NCI-H146 treated with DMSO at 0.1 percent for 48 hours (cell line): ENCODE measurements around the gene POLR3A.

Experiments used
- DNase-seq: peaks from one replicate; lab custom pipeline; 2025; ENCODE audit not compliant: unreplicated experiment; lab: John Stamatoyannopoulos, UW

POLR3A gene

DNA sequence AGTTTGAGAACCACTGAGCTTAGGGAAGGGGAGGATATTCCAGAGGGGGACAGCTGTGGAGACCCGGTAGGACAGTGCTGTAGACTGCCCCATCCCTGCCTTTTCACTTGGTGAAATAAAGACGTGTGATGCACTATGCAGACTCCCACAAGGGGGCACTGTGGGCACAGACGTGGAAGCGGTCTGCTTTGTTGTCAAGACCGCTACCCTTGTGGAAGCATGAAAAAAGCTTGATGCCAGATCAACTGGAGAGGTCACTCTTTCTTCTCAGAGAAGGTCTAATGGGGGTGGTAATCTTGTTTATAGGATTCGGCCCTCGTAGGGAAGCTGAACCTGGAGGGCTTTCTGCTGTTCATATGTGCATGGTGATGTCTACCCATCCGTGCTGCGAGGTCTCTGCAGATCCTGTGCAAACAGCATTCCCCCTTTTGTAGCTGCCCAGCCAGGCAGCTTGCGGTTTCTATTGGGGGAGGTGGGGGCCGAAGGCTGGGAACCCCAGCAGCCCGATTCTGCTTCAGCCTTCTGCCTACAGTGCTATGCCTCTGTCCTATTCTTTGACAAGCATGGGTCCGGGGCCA is 18.1 kb upstream of the POLR3A start:
- peak; percentile 73 for DNase-seq

DNA sequence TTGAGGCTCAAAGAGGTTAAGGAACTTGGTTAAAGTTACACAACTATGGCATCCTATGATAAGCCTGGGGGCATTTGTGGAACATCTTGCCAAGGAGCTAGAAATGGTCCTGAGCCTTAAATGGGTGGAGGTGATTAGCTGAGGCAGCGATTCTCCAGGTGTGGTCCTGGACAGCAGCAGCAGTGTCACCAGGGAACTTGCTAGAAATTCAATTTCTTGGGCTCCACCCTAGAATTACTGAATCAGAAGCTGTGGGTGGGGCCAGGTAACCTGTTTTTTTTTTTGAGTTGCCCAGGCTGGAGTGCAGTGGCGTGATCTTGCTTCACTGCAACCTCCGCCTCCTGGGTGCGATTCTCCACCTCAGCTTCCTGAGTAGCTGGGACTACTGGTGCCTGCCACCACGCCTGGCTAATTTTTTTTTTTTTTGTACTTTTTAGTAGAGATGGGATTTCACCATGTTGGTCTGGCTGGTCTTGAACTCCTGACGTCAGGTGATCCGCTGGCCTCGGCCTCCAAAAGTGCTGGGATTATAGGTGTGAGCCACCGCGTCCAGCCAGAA is 17.5 kb upstream of the POLR3A start:
- DNase-seq = no peak

DNA sequence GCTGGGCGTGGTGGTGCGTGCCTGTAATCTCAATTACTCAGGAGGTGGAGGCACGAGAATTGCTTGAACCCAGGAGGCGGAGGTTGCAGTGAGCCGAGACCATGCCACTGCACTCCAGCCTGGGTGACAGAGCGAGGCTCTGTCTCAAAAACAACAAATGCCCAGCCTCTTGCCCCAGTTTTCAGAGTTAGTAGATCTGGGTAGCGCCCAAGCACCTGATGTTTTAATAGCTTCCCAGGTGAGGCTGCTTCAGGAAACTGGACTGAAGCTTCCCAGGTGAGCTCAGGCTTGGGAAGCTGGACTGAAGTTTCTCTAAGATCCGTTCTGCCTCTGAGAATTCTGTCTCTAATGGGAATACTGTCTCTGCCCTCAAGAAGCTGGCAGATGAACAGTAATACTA is 16.5 kb upstream of the POLR3A start:
- no peak for DNase-seq

DNA sequence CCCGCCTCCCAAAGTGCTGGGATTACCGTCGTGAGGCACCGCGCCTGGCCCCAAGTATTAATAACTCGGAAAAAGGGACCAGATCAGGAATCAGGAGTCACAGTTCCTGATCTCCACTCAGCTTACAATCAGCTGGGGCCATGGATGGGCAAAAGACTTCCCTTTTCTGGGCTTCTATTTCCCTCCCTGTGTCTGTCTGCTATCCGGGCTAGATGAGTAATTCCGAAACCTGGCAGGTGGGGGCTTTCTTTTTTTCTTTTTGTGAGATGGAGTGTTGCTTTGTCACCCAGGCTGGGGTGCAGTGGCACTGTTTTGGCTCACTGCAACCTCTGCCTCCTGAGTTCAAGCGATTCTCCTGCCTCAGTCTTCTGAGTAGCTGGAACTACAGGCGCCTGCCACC is 15.9 kb upstream of the POLR3A start:
- no peak for DNase-seq

DNA sequence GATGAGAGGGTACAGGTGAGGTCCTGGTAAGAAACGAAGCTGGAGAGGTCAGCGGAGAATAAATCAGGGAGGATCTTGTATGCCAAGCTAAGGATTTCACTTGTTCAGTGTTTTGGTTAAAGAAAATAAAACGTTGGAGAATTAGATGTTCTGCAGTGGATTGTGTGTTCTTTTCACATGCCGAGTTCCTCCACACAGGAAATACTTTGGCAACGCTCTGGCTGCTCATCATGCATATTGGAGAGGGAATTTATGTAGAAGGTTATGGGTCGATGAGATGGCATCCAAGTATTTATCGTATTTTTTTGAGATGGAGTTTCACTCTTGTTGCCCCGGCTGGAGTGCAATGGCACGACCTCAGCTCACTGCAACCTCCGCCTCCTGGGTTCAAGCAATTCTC is 15.4 kb upstream of the POLR3A start:
- DNase-seq = no peak

DNA sequence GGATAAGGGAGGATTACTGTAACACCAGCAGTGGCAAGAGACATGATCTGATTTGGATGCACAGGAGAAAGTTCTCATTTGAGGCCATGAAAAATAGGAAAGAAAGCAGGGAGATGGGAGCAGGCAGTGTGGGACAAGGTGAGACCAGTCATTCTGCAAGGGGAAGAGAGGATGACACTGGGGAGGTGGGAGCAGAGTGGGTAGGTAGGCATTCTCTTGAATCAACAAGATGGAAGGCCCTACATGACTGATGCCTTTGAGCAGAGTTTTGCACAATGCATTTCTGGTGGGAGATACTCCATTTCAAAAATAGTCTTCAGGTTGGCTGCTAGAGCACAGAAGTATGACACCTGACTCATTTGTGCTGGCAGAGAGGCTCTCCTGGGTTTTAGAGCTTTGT is 14.9 kb upstream of the POLR3A start:
- no peak for DNase-seq

DNA sequence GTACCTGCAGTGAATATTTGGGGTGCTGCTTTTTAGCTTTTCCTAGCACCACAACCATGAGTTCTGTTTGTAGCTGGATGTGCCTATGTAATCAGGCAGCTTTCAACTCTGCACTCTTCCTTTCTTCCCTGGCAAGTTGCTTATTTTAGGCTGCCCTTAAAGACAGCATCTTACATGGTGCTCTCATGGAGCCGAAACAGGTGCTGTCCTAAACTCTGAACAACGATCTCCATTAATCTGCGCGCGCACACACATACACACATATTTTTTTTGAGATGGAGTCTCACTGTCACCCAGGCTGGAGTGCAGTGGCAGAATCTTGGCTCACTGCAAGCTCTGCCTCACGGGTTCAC is 13.4 kb upstream of the POLR3A start:
- DNase-seq = no peak

DNA sequence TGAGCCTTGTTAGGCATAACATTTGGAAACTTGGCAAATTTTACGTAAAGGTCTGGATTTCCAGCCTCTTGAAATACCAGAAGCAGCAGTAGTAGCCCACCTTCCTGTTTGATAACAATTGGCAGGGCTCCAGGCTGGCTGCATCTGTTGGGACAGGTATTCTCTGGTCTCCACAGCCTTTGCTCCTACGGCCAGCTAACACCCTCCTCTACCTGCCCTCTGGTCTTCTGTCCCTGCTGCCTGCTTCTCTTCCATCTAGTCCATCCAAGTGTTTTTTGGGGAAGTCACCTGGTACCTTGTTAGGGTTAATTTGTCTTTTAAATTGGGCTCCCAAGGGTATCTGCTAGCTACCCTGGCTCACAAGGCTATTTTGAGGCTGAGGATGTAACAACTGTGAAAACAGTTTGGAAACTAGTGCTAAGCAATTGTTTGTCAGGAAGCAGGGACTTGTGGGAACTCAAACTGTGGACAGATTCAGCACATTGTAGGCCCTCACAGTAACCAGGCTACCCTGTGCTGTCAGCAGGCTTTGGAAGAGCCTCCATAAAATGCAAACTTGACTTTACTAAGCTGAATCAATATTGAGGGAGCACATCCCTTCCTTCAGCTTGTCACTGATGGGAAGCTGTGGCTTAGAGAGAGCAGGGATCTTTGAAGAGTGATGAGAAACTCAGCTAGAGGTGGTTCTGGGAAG is 12.9 kb upstream of the POLR3A start:
- DNase-seq = no peak

DNA sequence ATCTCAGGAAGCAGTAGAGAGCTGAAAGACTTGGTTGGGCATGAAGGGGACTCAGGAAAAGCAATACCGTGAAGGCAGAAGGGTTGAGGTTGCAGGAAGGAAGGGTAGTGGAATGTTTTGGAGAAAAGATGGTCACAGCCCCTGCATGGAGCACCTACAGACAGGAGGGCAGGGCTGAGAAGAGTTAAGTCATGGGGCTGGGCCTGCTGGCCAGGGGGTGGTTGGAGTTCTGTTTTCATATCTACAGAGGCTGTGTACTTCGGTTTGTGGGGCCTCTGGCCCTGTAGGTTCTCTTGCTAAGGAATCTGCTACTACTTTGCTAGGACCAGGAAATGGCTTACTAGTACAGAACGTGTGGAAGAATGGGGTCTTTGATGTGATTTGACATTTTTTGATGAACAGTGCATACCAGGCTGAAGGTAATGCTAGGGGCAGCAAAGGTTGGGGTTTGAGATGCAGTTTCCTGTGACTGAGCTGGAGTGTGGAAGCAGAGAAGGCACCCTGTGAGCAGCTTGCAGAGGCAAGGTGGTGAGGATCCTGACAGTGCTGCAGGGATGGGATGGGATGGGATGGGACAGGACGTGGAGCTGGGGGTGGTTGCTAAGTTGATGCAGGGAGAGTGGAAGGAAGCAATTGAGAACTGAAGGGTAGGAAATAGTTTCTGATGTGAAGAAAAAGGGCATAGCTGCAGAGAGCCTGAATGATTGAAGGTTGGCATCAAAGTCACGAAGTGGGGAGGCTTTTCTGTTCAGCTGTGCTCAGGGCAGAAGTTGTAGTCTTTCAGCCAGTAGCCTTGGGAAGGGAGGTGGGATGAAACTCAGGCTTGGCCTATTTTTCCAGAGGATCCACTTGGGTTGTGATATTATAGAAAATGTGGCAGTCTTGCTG is 12.1 kb upstream of the POLR3A start:
- no peak for DNase-seq

DNA sequence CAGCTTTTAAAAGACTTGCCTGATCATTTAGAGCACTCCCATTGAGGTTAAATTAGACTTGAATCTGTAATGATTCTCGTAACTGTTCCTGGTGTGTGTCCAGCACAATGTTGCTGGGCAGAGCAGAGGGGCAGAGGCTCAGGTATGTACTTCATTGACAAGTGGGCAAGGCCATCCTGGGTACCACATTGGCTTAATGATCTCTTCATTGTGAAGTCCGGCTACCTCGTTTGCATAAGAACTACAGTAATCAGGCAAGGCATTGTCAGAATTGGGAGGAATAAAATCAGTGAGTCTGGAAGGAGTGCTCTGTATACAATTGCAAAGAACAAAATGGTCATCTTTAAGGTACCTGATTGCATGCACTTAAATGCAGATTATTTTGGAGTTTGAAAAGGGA is 10.4 kb upstream of the POLR3A start:
- no peak for DNase-seq

DNA sequence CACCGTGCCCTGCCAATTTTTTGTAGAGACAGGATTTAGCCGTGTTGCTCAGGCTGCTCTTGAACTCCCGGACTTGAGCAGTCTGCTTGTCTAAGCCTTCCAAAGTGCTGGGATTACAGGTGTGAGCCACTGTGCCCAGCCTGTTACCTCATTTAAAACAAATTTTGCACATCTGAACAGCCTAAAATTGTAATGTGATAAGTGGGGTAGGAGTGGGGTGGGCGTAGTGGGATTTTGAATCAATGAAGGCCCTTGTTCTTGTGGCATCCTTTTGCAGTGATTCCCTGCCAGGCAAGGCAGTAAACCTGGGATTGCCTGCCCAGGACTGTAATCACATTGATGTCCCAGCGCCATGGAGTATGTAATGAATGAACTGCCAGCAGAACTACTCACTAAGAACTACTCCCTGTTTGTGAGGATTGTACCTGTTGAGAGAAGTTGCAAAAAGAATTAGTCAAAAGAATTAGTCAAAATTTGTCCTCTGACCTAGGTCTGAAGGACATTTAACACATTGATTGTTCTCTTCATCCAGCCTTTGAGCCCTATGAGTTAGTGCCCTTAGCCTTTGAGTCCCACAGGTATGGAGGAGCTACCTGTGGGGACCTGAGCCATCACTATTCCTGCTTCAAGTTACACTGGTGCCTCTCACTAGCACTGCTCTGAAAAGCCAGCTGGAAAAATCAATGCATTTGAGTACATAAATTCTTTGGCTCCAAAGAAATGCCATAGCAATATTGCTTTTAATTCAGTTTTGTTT is 9.7 kb upstream of the POLR3A start:
- DNase-seq = no peak

DNA sequence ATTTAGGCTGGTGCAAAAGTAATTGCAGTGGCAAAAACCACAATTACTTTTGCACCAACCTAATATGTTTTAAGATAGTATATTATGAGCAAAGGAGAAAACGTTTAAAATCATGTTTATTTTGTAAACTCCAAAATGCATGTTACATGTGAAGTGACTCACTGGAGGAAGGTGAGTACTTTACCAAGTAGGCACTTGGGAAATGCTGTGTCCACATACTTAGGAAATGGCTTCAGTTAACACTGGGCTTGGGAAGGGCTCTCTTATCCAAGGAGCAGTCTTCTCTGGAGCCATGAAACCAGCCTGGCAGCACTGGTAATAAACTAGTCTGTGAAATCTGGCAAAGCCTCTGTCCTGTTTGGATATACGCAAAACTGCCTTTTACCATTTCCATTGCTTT is 8.8 kb upstream of the POLR3A start:
- DNase-seq = no peak

DNA sequence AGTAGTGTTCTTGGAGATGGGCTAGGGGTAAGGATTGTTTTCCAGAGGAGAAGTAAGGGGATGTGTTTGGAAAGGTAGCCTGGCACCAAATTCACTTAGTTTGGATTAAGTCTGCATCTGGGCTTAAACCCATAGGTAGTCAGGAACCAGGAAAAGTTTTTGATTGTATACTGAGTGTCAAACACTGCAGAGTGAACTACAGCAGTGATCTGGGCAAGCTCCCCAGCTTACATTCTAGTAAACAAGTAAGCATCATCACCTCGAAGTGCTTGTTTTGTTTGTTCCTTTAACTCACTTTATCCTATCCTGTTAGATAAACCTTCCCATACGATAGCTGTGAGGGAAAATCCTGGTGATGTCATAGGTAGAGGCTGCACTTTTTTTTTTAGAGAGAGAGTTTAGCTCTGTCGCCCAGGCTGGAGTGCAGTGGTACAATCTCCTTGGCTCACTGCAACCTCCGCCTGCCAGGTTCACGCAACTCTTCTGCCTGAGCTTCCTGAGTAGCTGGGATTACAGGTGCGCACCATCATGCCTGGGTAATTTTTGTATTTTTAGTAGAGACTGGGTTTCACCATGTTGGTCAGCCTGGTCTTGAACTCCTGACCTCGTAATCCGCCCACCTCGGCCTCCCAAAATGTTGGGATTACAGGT is 6.7 kb upstream of the POLR3A start:
- no peak for DNase-seq

DNA sequence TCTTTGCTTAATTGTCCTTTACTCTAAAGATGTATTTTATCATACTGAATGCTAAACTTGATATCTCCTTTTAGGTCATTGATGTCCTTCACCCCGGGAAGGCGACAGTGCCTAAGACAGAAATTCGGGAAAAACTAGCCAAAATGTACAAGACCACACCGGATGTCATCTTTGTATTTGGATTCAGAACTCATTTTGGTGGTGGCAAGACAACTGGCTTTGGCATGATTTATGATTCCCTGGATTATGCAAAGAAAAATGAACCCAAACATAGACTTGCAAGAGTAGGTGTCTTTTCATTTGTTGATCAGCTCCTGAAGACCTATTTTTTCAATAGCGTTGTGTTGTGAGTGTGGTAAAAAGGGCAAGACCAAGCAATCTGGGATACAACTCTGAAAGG is 6.1 kb upstream of the POLR3A start:
- no peak for DNase-seq

DNA sequence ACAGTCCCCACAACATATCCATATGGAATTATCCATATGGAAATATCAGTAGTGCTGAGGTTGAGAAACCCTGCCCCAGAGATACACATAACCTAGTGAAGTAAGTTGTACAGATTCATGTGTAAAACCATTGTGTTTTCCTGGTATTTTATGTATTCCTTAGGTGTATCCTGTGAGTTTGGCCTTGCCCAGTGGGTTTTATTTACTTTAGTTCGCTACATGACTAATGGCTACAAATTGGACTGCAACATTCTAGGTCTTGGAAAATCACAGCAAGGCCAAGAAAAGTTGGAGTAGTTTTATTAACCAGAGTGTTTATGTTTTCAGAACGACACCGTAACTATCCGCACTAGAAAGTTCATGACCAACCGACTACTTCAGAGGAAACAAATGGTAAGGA is 5.7 kb upstream of the POLR3A start:
- DNase-seq = no peak

DNA sequence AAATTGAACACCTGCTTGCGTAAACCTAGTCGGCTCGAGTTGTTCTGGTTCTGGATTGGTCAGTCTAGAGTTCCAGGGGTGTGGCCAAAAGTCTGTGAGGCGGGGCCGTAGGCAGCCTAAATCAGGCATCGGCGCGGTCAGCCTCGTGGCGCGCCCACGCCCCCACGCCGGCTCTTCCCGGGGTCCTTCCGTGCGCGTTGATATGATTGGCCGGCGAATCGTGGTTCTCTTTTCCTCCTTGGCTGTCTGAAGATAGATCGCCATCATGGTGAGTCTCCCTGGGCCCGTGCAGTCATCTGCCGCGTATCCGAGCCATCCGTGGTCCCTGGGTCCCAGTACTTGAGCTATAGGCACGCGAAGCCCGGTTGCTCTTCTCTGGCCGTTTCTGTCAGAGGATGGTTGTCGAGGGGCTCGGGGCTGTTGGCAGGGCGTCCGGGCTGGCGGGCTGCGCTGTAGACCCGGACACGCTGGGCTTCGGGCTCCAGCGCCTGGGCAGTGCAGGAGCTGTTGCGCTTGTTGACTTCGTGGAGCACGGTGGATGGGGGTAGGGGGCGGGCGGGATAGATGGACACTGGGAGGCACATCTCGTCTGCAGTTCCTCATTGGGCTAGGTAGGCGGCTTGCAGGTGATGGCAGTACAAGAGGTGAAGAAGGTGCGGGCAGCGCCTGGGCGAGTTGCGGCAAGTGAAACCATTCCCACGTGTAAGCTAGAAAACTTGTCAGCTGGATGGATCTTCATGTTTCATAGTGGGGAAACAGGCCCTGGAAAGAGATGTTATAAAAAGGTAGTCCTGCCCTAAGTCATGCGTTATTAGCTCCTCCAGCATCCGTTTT is 4.5 kb upstream of the POLR3A start, which contains the start of gene RPS24:
Gene RPS24 (plus strand): TSS at position 227 of the 834 bp plus-strand sequence. CDS start 39 bp downstream, at position 266.
- DNase-seq = peak; percentile 98

DNA sequence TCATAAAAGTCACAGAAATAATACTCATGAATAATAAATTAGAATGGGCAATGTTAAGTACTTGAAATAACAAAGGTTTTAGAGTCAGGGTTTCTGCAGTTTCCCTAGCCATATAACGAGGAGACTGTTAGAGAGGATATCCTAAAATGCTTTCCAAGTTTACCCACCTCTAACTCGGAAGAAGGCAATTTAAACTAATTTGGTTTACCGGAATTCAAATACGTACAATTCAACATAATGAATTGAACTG is 4.0 kb upstream of the POLR3A start:
- DNase-seq = no peak

DNA sequence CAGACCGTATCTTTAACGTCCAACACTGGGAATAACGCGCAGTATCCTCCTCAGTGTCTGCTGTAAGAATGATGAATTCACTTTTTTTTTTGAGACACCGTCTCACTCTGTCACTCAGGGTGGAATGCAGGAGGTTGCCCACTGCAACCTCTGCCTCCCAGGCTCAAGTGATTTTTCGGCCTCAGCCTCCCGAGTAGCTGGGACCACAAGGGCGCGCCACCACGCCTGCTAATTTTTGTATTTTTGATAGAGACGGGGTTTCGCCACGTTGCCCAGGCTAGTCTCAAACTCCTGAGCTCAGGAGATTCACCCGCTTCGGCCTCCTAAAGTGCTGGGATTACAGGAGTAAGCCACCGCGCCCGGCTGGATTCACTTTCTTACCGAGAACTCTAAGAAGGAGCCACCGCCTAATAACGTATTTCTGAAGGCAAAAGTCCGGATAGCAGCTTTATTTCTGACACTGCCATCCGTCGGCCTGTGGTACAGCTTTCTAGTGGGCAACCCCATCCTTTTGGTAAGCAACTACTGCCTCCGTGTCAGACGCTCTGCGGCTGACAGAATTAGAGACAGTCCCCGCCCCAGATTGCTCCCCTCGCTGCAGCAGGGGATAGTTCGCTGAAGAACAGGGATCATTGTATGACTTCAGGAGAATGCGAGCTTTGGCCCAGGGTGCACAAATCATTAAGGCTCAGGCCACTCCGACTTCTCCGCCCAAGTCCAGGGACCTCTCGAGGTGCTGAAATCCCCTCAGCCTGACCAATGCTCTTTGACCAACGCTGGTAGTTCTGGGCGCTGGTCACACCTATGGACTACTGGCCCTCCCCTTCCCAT is 662 bp downstream of the POLR3A start:
- DNase-seq = no peak

DNA sequence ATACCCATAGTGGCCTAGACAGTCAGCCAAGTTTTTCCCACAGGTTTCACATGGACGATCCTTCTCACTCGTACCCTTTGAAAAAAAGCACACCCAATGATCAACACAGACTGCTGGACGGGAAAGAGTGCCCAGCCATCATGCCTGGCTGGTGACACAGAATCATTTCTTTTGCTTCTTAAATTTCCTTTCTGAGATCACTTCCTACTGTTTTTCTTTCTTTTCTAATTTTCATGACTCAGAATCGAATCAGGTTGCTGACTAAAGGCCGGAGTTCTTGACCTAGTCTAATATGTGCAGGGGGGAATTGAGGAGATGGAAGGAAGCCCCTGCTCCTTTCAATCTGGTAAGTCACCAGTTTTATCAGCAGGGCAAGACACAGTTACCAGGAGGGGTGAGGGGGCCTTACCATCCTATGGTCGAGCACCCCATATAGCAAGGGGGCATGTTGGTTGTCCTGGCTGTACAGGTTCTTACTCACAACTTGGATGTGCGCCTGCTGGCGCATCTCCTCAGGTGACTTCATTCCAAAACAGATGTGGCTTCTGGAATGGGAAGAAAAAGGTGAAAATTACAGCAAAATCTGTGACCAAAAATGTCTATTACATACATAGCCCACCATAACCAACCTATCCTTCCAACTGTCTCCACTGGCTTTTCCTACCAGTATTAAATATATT is 3.5 kb downstream of the POLR3A start:
- no peak for DNase-seq
